Keratinocyte (primary cell): ENCODE results near the gene AGRN. TPM values are rescaled to one million over a fixed set of nuclear protein-coding genes. Genes with fewer than 3 reads are reported as not detected.

ENCODE experiments used
- DNase-seq: peaks from one replicate; pipeline ENCODE4 v3.0.0-alpha.2; 2011; ENCODE audit warnings: low read depth, missing footprints, low spot score
- FAIRE-seq: peaks from 2 replicates; lab custom pipeline; 2011; peaks lifted over from hg19 to GRCh38; lab: Jason Lieb, UNC
- H2AFZ ChIP-seq: 2 replicates; pipeline ENCODE4 v1.6.0; 2012; ENCODE audit warnings: low read length, control low read depth, inconsistent platforms; ENCODE audit not compliant: control insufficient read depth
- H3K27ac ChIP-seq: 2 replicates; pipeline ENCODE4 v1.5.1; 2011; ENCODE audit warnings: low read length; ENCODE audit not compliant: control insufficient read depth, insufficient read depth
- H3K27me3 ChIP-seq: 3 replicates; pipeline ENCODE4 v1.6.0; 2011; ENCODE audit warnings: low read length; ENCODE audit not compliant: control insufficient read depth, insufficient read depth; ENCODE audit errors: extremely low read depth
- H3K36me3 ChIP-seq, 2 experiments: 2 replicates in 1 of 2; 3 replicates in 1 of 2; pipeline ENCODE4 v1.5.1; 2011; ENCODE audit warnings: low read length in 2 of 2, mild to moderate bottlenecking in 1 of 2; ENCODE audit not compliant: control insufficient read depth in 2 of 2, insufficient read depth in 2 of 2; ENCODE audit errors: extremely low read depth in 1 of 2
- H3K4me1 ChIP-seq: 3 replicates; pipeline ENCODE4 v1.5.1; 2011; ENCODE audit warnings: low read length; ENCODE audit not compliant: control insufficient read depth, insufficient read depth; ENCODE audit errors: extremely low read depth
- H3K4me2 ChIP-seq: 3 replicates; pipeline ENCODE4 v1.6.0; 2011; ENCODE audit warnings: low read depth, low read length; ENCODE audit not compliant: control insufficient read depth, insufficient read depth; ENCODE audit errors: extremely low read depth
- H3K4me3 ChIP-seq, 3 experiments: fragments of 200-600 bp in 1 of 3; sonication (generic) in 1 of 3; 2 replicates in 2 of 3; 3 replicates in 1 of 3; pipeline ENCODE4 v1.5.1; 2011 to 2016; ENCODE audit warnings: low read length in 3 of 3, mild to moderate bottlenecking in 3 of 3, control low read depth in 2 of 3, inconsistent platforms in 1 of 3, low read depth in 1 of 3, mixed read lengths in 1 of 3, mixed run types in 1 of 3, moderate library complexity in 1 of 3; ENCODE audit not compliant: control insufficient read depth in 2 of 3, insufficient read depth in 2 of 3; ENCODE audit errors: extremely low read depth in 1 of 3
- H3K79me2 ChIP-seq: 2 replicates; pipeline ENCODE4 v1.6.0; 2012; ENCODE audit warnings: low read length; ENCODE audit not compliant: control insufficient read depth, insufficient read depth
- H3K9ac ChIP-seq: 3 replicates; pipeline ENCODE4 v1.6.0; 2011; ENCODE audit warnings: low read length; ENCODE audit not compliant: control insufficient read depth, insufficient read depth; ENCODE audit errors: extremely low read depth
- H3K9me1 ChIP-seq: 3 replicates; pipeline ENCODE4 v1.6.0; 2011; ENCODE audit warnings: low read length; ENCODE audit not compliant: control insufficient read depth, insufficient read depth; ENCODE audit errors: extremely low read depth
- H3K9me3 ChIP-seq: 2 replicates; pipeline ENCODE4 v1.5.1; 2012; ENCODE audit warnings: low read depth, low read length; ENCODE audit not compliant: control insufficient read depth
- H4K20me1 ChIP-seq: 3 replicates; pipeline ENCODE4 v1.6.0; 2011; ENCODE audit warnings: low read length; ENCODE audit not compliant: control insufficient read depth, insufficient read depth; ENCODE audit errors: extremely low read depth
- EZH2 ChIP-seq: IDR thresholded peaks from one replicate; pipeline ENCODE4 v1.6.1; 2012; ENCODE audit warnings: inconsistent platforms, mild to moderate bottlenecking, low read length, moderate library complexity
- dilution Hi-C: fragments of 300-500 bp; cut with MboI; formaldehyde crosslinking; loops from one replicate; pipeline ENCODE4 v1.7.0; 2020; ENCODE audit warnings: low sequenced_read_pairs; ENCODE audit not compliant: extremely low pct_ligation_motif_present
- polyA plus RNA-seq, 5 experiments: library from polyadenylated mRNA; depleted of rRNA in 3 of 5; stranded (reverse) in 3 of 5; stranded (forward) in 1 of 5; unstranded in 1 of 5; fragments of >200 nt; gene quantifications; 1 replicate in 1 of 5; 2 replicates in 3 of 5; 3 replicates in 1 of 5; pipeline versions ENCODE4 v1.2.1 to v1.2.3, GENCODE V29; 2011 to 2012; ENCODE audit warnings: missing spikeins in 2 of 5, low read depth in 1 of 5, low replicate concordance in 1 of 5
- TF ChIP-seq, protein P1 (sequence below), 3 experiments: IDR thresholded peaks in 1 of 3; conservative IDR thresholded peaks in 1 of 3; optimal IDR thresholded peaks in 1 of 3; 2 replicates in 2 of 3; 3 replicates in 1 of 3; pipeline versions ENCODE3 to v1.5.1; 2011; ENCODE audit warnings: low read length in 3 of 3, mild to moderate bottlenecking in 3 of 3, moderate library complexity in 2 of 3, control low read depth in 1 of 3, inconsistent platforms in 1 of 3; ENCODE audit not compliant: insufficient read depth in 2 of 3; ENCODE audit errors: extremely low read depth in 1 of 3

Gene AGRN
- polyA plus RNA-seq, 1 donor (not counting 4 experiments of a cell fraction or from before 2014, with no cell fraction given): 72.4 TPM

DNA sequence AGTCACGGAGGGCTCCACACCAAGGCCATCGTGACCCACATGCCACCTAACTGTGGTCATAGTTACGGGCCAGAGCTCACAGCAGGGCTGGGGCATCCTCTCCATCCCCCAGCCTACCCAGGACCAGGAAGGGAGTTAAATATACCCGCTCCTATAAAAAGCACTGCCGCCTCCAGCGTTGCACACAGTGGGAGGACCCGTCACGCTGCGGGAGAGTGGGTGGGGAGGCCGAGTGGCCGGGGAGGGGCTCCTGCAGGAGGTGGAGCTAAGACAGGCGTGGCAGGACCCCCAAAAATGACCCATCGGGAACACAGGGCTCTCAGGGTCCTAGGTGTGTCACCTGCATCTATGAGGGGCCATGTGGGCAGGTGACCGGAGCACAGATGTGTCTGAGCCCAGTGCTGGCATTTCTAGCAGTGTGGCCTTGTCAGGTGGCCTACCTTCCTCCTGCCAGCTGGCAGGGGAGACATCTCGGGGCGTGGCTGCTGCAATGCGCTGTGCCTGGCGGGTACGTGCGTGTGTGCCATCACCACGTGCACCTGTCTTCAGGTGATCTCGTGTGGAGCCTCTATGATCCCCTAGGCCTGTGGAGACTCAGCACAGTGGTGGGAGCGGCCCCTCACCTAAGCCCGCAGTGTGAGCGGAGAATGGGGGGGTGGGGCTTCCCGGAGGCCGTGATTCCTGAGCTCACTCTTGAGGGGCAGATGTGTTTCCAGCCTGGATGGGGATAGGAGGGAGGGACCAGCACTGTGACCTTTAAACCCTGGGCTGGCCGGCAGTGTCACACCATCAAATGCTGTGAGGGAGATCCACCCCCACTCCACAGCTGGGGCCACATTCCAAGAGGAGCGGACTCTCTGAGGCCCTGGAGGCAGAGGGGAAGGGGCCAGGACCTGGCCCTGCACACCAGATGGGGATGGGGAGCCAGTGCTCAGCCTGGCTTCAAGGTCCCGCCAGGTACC lies 17.7 kb downstream of the AGRN start:
- Histone ChIP-seq H4K20me1 (peaks cover 60% of the 10 kb centered on the region), H3K9me3 (no peaks in the 10 kb centered on the region), H3K79me2 (peaks cover 52% of the 10 kb centered on the region), H3K9ac (no peak overlapping the region), H3K27me3 (no peaks in the 10 kb centered on the region), H2AFZ (no peak overlapping the region), H3K36me3 (peaks cover 32 to 51% of the 10 kb centered on the region in 2 experiments), H3K4me3 (no peak overlapping the region), H3K4me2 (no peak overlapping the region), H3K9me1 (peaks cover 8% of the 10 kb centered on the region), H3K27ac (no peak overlapping the region), H3K4me1 (peaks cover 14% of the 10 kb centered on the region)
- no peak for FAIRE-seq
- TF ChIP-seq, protein P1, sequence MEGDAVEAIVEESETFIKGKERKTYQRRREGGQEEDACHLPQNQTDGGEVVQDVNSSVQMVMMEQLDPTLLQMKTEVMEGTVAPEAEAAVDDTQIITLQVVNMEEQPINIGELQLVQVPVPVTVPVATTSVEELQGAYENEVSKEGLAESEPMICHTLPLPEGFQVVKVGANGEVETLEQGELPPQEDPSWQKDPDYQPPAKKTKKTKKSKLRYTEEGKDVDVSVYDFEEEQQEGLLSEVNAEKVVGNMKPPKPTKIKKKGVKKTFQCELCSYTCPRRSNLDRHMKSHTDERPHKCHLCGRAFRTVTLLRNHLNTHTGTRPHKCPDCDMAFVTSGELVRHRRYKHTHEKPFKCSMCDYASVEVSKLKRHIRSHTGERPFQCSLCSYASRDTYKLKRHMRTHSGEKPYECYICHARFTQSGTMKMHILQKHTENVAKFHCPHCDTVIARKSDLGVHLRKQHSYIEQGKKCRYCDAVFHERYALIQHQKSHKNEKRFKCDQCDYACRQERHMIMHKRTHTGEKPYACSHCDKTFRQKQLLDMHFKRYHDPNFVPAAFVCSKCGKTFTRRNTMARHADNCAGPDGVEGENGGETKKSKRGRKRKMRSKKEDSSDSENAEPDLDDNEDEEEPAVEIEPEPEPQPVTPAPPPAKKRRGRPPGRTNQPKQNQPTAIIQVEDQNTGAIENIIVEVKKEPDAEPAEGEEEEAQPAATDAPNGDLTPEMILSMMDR (optimal IDR thresholded peaks at IDR 0.05 in 1 of 3, IDR thresholded peaks at IDR 0.05 in 1 of 3, conservative IDR thresholded peaks at IDR 0.05 in 1 of 3; ENCODE audit: extremely low read depth in 1 of 3, insufficient read depth in 2 of 3, low read length in 3 of 3): no peak
- no peak for TF ChIP-seq EZH2
- DNase-seq: no peak
- dilution Hi-C loops: no loop called here

DNA sequence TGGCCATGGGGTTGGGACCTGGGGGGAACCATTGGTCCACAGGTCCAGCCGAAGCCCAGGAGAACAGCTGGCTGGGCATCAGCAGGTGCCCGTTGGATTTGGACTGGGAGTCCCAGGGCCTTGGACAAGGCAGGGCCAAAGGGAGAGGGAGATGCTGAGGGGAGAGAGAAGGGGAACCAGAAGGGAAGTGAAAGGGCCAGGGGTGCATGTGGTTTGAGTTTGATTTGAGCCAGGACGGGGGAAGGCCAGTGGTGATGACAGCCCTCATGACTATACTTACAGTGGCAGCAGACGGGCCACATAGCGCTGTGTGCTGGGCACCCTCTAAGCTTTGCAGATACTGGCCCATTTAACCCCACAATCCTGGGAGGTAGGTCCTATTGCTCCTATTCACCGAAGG lies 18.8 kb downstream of the AGRN start:
- DNase-seq: no peak
- Histone ChIP-seq H3K36me3 (peaks cover 36 to 56% of the 10 kb centered on the region in 2 experiments), H2AFZ (no peak overlapping the region), H3K27ac (no peak overlapping the region), H3K9me3 (no peaks in the 10 kb centered on the region), H3K9ac (no peak overlapping the region), H3K4me1 (peaks cover 14% of the 10 kb centered on the region), H3K9me1 (peaks cover 8% of the 10 kb centered on the region), H3K4me2 (no peak overlapping the region), H4K20me1 (peaks cover 68% of the 10 kb centered on the region), H3K27me3 (no peaks in the 10 kb centered on the region), H3K4me3 (no peak overlapping the region), H3K79me2 (peaks cover 61% of the 10 kb centered on the region)
- no peak for FAIRE-seq
- TF ChIP-seq, protein P1 (optimal IDR thresholded peaks at IDR 0.05 in 1 of 3, IDR thresholded peaks at IDR 0.05 in 1 of 3, conservative IDR thresholded peaks at IDR 0.05 in 1 of 3; ENCODE audit: extremely low read depth in 1 of 3, insufficient read depth in 2 of 3, low read length in 3 of 3): no peak
- no peak for TF ChIP-seq EZH2
- dilution Hi-C loops: no loop called here
